ENCODE results near the gene BAHD1. TPM values are rescaled to one million over a fixed set of nuclear protein-coding genes. Genes with fewer than 3 reads are reported as not detected.

Gene BAHD1
- total and polyA plus RNA-seq, 2 donors (not counting 1 experiment from before 2014, with no cell fraction given), result 3.3 to 5.6 TPM

DNA sequence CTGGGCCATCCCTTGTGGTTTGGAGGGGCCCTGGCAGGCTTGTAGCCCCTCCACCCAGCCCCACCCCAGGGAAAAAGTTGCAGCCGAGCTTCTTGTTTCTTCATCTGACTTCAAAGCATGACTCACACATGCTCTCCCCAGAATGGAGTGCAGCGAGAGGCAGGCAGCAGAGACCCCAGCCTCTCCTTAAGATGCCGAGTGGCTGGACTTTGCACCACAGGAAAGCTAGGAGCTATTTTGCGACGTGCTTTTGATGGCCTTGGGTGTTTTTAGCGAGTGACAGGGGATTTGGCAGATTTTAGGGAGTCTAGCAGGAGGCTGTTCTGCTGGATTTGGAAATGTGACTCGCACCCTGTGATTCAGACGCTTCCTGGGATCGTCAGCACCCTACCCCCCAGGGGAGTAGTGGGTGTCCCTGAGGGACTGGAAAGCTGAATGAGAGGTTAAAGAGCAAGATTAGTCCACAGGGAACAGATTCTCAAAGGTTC is 14.2 kb downstream of the BAHD1 start:
- H3K36me3 ChIP-seq (ENCODE audit: control insufficient read depth, insufficient read depth, low read length), result peaks cover 4% of the 10 kb centered on the region
- H3K4me1 ChIP-seq (ENCODE audit: control insufficient read depth, extremely low read depth, insufficient read depth, low read length), result peaks cover 11% of the 10 kb centered on the region
- peak; percentile 38 to 63 for DNase-seq (ENCODE audit: low read depth in 2 of 2)
- no peak overlapping the region for H3K27ac ChIP-seq (ENCODE audit: insufficient read depth, low read length)
- H3K79me2 ChIP-seq (ENCODE audit: control insufficient read depth, insufficient read depth, low read length), result peaks cover 7% of the 10 kb centered on the region
- no peak overlapping the region for H3K4me3 ChIP-seq (replicated peaks in 1 of 4; ENCODE audit: control extremely low read depth in 1 of 4, insufficient read depth in 1 of 4, low read depth in 3 of 4, low read length in 4 of 4)
- no peaks in the 10 kb centered on the region for H4K20me1 ChIP-seq (ENCODE audit: control insufficient read depth, extremely low read depth, insufficient read depth, low read length)
- H3K9ac ChIP-seq (ENCODE audit: insufficient read depth, low read length), result no peak overlapping the region
- TF ChIP-seq, protein P1, sequence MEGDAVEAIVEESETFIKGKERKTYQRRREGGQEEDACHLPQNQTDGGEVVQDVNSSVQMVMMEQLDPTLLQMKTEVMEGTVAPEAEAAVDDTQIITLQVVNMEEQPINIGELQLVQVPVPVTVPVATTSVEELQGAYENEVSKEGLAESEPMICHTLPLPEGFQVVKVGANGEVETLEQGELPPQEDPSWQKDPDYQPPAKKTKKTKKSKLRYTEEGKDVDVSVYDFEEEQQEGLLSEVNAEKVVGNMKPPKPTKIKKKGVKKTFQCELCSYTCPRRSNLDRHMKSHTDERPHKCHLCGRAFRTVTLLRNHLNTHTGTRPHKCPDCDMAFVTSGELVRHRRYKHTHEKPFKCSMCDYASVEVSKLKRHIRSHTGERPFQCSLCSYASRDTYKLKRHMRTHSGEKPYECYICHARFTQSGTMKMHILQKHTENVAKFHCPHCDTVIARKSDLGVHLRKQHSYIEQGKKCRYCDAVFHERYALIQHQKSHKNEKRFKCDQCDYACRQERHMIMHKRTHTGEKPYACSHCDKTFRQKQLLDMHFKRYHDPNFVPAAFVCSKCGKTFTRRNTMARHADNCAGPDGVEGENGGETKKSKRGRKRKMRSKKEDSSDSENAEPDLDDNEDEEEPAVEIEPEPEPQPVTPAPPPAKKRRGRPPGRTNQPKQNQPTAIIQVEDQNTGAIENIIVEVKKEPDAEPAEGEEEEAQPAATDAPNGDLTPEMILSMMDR (conservative IDR thresholded peaks at IDR 0.05 in 1 of 2, IDR thresholded peaks at IDR 0.05 in 1 of 2; ENCODE audit: low read depth in 1 of 2, low read length in 2 of 2), result no peak
- peak overlapping the region; percentile 73 for H3K4me2 ChIP-seq (ENCODE audit: extremely low read depth, insufficient read depth, low read length)
- H3K27me3 ChIP-seq (ENCODE audit: control insufficient read depth, insufficient read depth, low read length), result no peaks in the 10 kb centered on the region
- H3K9me3 ChIP-seq (ENCODE audit: control insufficient read depth, insufficient read depth, low read depth, low read length), result no peaks in the 10 kb centered on the region
- no peak overlapping the region for H2AFZ ChIP-seq (ENCODE audit: low read length)

DNA sequence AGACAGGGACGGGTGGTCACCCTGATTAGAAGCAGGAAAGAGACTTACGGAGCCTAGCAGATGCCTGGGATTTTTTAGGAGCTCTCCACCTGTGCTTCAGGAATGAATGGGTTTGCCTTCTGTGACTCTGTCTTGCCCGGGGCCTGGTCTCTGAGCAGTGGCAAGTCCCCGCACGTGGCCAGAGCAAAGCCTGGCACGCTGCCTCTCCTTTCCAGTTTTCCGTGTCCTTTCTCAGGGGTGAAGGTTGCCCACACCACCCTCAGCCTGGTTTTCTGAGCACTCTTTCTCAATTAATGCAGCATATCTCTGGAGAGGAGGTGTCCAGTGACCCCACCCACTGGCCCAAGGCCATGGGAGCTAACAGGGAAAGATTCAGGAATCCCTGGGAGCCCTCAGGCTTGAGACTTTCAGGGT is 15.6 kb downstream of the BAHD1 start:
- Histone ChIP-seq H3K36me3 (ENCODE audit: control insufficient read depth, insufficient read depth, low read length) (peaks cover 4% of the 10 kb centered on the region), H3K4me1 (ENCODE audit: control insufficient read depth, extremely low read depth, insufficient read depth, low read length) (peaks cover 11% of the 10 kb centered on the region), H3K27ac (ENCODE audit: insufficient read depth, low read length) (no peak overlapping the region), H3K4me3 (replicated peaks in 1 of 4; ENCODE audit: control extremely low read depth in 1 of 4, insufficient read depth in 1 of 4, low read depth in 3 of 4, low read length in 4 of 4) (no peak overlapping the region), H2AFZ (ENCODE audit: low read length) (no peak overlapping the region), H3K9ac (ENCODE audit: insufficient read depth, low read length) (no peak overlapping the region), H3K9me3 (ENCODE audit: control insufficient read depth, insufficient read depth, low read depth, low read length) (no peaks in the 10 kb centered on the region), H4K20me1 (ENCODE audit: control insufficient read depth, extremely low read depth, insufficient read depth, low read length) (no peaks in the 10 kb centered on the region), H3K27me3 (ENCODE audit: control insufficient read depth, insufficient read depth, low read length) (no peaks in the 10 kb centered on the region), H3K4me2 (ENCODE audit: extremely low read depth, insufficient read depth, low read length) (no peak overlapping the region), H3K79me2 (ENCODE audit: control insufficient read depth, insufficient read depth, low read length) (peaks cover 7% of the 10 kb centered on the region)
- no peak for DNase-seq (ENCODE audit: low read depth in 2 of 2)
- TF ChIP-seq, protein P1 (conservative IDR thresholded peaks at IDR 0.05 in 1 of 2, IDR thresholded peaks at IDR 0.05 in 1 of 2; ENCODE audit: low read depth in 1 of 2, low read length in 2 of 2), result no peak
- no peak for TF ChIP-seq EZH2 (IDR thresholded peaks at IDR 0.05; ENCODE audit: low read length, missing control alignments)

DNA sequence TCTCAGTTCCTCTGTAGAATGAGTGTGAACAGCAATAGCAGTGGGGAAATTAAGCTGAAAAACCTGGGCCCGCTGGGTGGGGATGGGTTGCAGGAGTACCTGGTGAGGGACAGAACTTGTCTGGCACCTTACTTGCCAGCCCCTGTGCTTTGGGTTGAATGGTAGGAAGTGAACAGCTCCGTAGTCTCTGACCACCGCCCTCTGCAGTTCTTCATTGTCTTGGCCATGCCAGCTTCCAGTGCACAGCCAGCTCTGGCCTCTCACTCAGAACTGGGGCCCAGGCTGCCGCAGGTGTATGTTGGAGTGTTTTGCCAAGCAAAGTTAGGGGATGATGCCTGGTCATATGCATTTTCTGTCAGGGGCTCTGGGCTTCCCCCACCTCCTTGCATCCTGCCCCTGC is 16.0 kb downstream of the BAHD1 start:
- H4K20me1 ChIP-seq (ENCODE audit: control insufficient read depth, extremely low read depth, insufficient read depth, low read length), result no peaks in the 10 kb centered on the region
- peaks cover 7% of the 10 kb centered on the region for H3K79me2 ChIP-seq (ENCODE audit: control insufficient read depth, insufficient read depth, low read length)
- no peaks in the 10 kb centered on the region for H3K27me3 ChIP-seq (ENCODE audit: control insufficient read depth, insufficient read depth, low read length)
- no peak overlapping the region for H3K9ac ChIP-seq (ENCODE audit: insufficient read depth, low read length)
- H2AFZ ChIP-seq (ENCODE audit: low read length), result no peak overlapping the region
- peaks cover 11% of the 10 kb centered on the region for H3K4me1 ChIP-seq (ENCODE audit: control insufficient read depth, extremely low read depth, insufficient read depth, low read length)
- no peak for DNase-seq (ENCODE audit: low read depth in 2 of 2)
- H3K27ac ChIP-seq (ENCODE audit: insufficient read depth, low read length), result no peak overlapping the region
- peaks cover 4% of the 10 kb centered on the region for H3K36me3 ChIP-seq (ENCODE audit: control insufficient read depth, insufficient read depth, low read length)
- H3K4me2 ChIP-seq (ENCODE audit: extremely low read depth, insufficient read depth, low read length), result no peak overlapping the region
- no peak for TF ChIP-seq EZH2 (IDR thresholded peaks at IDR 0.05; ENCODE audit: low read length, missing control alignments)
- TF ChIP-seq, protein P1 (conservative IDR thresholded peaks at IDR 0.05 in 1 of 2, IDR thresholded peaks at IDR 0.05 in 1 of 2; ENCODE audit: low read depth in 1 of 2, low read length in 2 of 2), result no peak
- H3K9me3 ChIP-seq (ENCODE audit: control insufficient read depth, insufficient read depth, low read depth, low read length), result no peaks in the 10 kb centered on the region
- no peak overlapping the region for H3K4me3 ChIP-seq (replicated peaks in 1 of 4; ENCODE audit: control extremely low read depth in 1 of 4, insufficient read depth in 1 of 4, low read depth in 3 of 4, low read length in 4 of 4)

Data from fibroblast of lung (primary cell).